OCI-LY3 (cell line): ENCODE measurements around the gene TREH.

Experiments
- EZH2phosphoT487 ChIP-seq: fragments of 200-600 bp; shearing (Covaris generic); IDR thresholded peaks from 2 replicates; pipeline ENCODE4 v1.6.1; 2018; ENCODE audit warnings: antibody characterized with exemption, mixed run types, low read depth
- TF ChIP-seq, protein P1 (sequence below): fragments of 200-600, 300-600 bp; sonication (generic); IDR thresholded peaks from 2 replicates; pipeline ENCODE4 v1.5.1; 2014; ENCODE audit warnings: antibody characterized with exemption, low read length, low read depth

- TF ChIP-seq, protein P1, sequence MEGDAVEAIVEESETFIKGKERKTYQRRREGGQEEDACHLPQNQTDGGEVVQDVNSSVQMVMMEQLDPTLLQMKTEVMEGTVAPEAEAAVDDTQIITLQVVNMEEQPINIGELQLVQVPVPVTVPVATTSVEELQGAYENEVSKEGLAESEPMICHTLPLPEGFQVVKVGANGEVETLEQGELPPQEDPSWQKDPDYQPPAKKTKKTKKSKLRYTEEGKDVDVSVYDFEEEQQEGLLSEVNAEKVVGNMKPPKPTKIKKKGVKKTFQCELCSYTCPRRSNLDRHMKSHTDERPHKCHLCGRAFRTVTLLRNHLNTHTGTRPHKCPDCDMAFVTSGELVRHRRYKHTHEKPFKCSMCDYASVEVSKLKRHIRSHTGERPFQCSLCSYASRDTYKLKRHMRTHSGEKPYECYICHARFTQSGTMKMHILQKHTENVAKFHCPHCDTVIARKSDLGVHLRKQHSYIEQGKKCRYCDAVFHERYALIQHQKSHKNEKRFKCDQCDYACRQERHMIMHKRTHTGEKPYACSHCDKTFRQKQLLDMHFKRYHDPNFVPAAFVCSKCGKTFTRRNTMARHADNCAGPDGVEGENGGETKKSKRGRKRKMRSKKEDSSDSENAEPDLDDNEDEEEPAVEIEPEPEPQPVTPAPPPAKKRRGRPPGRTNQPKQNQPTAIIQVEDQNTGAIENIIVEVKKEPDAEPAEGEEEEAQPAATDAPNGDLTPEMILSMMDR = no peak
- TF ChIP-seq EZH2phosphoT487 = no peak
Observed at GRCh38 chr11:118633979-118634378, 45.5 kb downstream of the TREH start.
